ENCODE data around the gene ADISSP.
A peak's percentile ranks its signal among the peaks of the same experiment; 100 is the strongest.

ADISSP gene

DNA sequence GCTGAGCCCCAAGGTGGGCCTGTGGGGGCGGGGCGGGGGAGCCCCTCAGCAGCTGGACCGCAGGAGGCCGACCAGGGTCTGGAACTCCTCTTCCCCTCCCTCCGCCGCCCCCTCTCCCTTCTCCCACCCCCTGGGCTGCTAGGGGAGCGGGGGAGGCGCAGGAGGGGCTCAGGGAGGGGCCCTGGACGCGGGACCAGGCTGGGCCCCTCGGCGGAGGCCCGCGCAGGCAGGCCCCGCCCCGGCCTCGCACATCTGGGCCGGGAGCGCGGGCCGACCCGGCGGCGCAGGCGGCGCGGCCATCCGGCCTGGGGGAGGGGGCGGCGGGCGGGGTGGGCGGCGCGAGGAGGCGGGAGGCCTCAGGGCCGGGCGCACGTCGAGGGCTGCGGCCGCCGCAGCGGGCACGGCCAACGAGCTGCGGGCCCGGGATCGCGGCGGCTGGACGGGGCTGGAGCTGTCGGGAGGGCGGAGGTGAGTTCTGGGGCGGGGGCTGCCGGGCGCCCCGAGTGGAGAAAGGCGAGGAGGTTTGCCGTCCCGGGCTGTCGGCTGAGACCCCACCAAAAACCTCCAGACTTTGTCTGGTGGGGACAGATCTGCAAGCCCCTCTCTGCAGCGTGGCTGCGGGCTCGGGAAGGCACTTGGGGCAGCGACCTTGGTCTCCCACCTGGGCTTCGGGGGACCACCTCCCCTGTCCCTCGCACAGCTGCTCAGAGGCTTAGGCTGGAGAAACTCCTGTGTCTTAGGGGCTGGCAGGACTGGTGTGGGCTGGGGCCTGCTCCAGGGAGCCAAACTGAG is 35.0 kb downstream of the ADISSP start, which contains the start of gene HSPA12B:
HSPA12B (plus strand) TSS at position 359 of the 792 bp plus-strand sequence. CDS start 5,990 bp downstream, outside the sequence.
- intact Hi-C loops (cut with DNase I; ENCODE audit: low total_unique reads), result no loop called here
- H3K27me3 ChIP-seq, result peaks cover 0 to 55% of the 10 kb centered on the region in 2 donors
- DNase-seq, result no peak
- H3K36me3 ChIP-seq, result no peaks in the 10 kb centered on the region
- peak within 1 kb of the TSS; percentile 29 to 41 for H3K4me3 ChIP-seq
- H3K4me1 ChIP-seq, result peaks cover 0 to 5% (median 0%) of the 10 kb centered on the region in 4 donors
- no peaks in the 10 kb centered on the region for H3K9me3 ChIP-seq
- peak within 1 kb of the TSS in 1 of 2 donors; percentile 15 for H3K27ac ChIP-seq
- TF ChIP-seq, protein P1, sequence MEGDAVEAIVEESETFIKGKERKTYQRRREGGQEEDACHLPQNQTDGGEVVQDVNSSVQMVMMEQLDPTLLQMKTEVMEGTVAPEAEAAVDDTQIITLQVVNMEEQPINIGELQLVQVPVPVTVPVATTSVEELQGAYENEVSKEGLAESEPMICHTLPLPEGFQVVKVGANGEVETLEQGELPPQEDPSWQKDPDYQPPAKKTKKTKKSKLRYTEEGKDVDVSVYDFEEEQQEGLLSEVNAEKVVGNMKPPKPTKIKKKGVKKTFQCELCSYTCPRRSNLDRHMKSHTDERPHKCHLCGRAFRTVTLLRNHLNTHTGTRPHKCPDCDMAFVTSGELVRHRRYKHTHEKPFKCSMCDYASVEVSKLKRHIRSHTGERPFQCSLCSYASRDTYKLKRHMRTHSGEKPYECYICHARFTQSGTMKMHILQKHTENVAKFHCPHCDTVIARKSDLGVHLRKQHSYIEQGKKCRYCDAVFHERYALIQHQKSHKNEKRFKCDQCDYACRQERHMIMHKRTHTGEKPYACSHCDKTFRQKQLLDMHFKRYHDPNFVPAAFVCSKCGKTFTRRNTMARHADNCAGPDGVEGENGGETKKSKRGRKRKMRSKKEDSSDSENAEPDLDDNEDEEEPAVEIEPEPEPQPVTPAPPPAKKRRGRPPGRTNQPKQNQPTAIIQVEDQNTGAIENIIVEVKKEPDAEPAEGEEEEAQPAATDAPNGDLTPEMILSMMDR (IDR thresholded peaks at IDR 0.05), result no peak

DNA sequence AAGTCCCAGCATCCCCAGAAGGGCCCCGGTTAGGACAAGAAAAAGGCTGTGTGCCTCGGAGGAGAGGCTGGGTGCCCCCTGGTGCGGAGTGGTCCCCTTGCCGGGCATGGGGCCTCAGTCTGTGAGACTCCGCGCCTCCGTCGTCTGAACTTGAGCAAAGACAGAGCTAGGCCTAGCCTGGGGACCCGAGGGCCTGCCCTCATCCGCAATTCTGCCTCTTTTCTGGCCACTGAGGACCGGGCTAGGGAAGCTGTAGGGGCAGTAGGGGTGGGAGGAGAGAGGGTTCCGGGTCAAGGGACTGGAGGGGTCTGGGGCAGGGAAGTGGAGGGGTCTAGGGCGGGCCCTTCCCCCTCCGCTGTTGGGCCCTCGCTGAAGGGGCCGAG is 35.6 kb downstream of the ADISSP start:
- peak overlapping the region in 1 of 2 donors; percentile 41 for H3K4me3 ChIP-seq
- intact Hi-C loops (cut with DNase I; ENCODE audit: low total_unique reads), result no loop called here
- H3K9me3 ChIP-seq, result no peaks in the 10 kb centered on the region
- TF ChIP-seq, protein P1 (IDR thresholded peaks at IDR 0.05), result no peak
- no peaks in the 10 kb centered on the region for H3K36me3 ChIP-seq
- DNase-seq, result no peak
- peaks cover 0 to 9% (median 0%) of the 10 kb centered on the region in 4 donors for H3K4me1 ChIP-seq
- no peak overlapping the region for H3K27ac ChIP-seq
- peaks cover 0 to 55% of the 10 kb centered on the region in 2 donors for H3K27me3 ChIP-seq

DNA sequence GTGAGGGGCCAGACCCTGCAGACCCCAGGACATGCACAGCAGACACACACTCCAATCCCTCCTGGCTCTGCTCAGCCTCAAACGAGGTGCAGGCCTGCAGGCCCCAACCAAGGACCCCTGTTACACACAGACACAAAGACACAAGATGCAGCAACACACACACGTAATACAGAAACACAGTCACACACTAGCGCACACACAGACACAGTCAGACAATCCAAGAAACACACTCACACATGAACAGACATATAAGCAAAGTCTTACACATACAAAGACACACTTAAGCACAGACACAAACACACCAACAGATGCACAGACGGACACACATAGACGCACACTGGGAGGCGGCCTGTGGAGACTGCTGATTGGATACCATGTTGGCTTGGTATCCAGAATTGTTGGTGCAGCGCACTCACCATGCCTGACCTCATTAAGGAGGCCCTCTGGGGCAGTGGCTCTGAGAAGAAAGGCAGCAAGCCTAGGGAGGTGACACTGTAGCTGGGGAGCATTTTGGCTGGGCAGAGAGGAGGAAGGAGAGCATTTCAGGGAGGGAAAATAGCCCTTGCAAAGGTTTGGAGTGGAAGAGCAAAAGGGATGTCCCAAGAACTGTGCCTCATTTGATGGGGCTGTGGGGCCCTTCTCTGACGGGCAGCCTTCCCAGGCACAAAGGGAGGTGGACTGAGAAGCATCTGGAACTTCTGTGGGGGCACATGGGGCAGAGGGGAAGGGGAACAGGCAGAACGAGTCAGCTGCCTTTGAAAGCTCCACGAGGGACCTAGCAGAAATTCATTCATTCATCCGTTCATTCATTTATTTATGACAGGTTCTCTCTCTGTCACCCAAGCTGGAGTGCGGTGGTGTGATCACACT is 36.5 kb downstream of the ADISSP start:
- no peak for DNase-seq

DNA sequence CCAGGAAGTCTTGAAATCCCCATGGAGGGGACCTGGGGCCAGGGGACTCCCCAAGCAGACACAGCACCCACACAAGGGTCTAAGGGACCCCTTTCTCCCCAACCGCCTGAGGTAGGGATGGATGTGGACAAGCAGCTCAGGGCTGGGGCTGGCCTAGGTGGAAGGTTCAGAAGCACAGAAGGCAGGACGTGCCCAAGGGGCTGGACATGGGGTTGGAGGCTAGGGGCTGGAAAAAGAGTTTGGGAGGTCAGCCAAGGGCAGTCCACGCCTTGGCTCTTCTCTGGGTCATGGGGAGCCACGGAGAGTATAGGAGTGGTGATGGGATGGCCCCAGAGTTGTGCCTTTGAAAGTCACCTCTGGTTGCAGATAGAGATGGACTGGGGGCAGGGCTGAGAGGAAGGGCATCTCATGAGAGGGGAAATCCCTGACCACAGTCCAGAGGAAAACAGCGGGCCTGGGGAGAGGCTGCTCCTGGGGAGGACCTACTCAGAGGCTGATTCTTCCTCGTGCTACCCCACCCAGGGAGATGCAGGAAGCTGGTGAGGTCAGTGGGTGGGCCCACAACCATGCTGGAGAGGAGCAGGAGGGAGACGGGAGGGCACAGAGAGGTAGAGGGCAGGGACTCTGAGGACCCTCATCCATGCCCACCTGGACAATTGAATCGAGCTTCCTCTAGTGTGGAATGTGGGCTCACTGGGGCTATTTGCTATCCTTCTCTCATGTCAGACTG is 37.6 kb downstream of the ADISSP start:
- Histone ChIP-seq H3K27me3 (peaks cover 0 to 62% of the 10 kb centered on the region in 2 donors), H3K4me1 (peaks cover 0 to 9% (median 0%) of the 10 kb centered on the region in 4 donors), H3K9me3 (no peaks in the 10 kb centered on the region), H3K36me3 (no peaks in the 10 kb centered on the region), H3K27ac (no peak overlapping the region), H3K4me3 (no peak overlapping the region)
- intact Hi-C loops (cut with DNase I; ENCODE audit: low total_unique reads), result no loop called here
- DNase-seq, result no peak
- TF ChIP-seq, protein P1 (IDR thresholded peaks at IDR 0.05), result no peak

More for the DNA sequence above, 36.5 kb downstream of the ADISSP start:
- Histone ChIP-seq H3K27ac (no peak overlapping the region), H3K9me3 (no peaks in the 10 kb centered on the region), H3K4me3 (no peak overlapping the region), H3K4me1 (peaks cover 0 to 9% (median 0%) of the 10 kb centered on the region in 4 donors), H3K27me3 (peaks cover 0 to 55% of the 10 kb centered on the region in 2 donors), H3K36me3 (no peaks in the 10 kb centered on the region)
- TF ChIP-seq, protein P1 (IDR thresholded peaks at IDR 0.05), result no peak
- intact Hi-C loops (cut with DNase I; ENCODE audit: low total_unique reads), result no loop called here

DNA sequence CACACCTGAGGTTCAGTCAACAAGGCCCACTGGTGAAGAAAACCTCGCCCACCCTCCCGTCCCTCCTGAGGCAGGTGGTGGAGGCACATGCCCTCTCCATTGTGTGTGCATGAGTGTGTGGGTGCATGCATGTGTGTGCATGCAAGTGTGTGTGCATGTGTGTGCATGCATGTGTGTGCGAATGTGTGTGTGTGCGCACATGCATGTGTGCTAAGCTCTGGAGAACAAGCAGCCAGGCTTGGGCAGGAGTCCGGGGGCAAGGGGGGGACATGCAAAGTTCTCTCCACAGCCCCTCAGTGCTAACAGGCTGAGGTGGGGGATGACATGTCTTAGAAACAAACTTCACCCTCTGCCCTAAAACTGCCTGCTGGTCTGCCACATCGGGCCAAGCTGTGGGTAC is 38.2 kb downstream of the ADISSP start:
- TF ChIP-seq, protein P1 (IDR thresholded peaks at IDR 0.05), result no peak
- no peak for DNase-seq
- H3K9me3 ChIP-seq, result no peaks in the 10 kb centered on the region
- H3K4me3 ChIP-seq, result no peak overlapping the region
- H3K4me1 ChIP-seq, result peaks cover 0 to 9% (median 0%) of the 10 kb centered on the region in 4 donors
- intact Hi-C loops (cut with DNase I; ENCODE audit: low total_unique reads), result no loop called here
- no peaks in the 10 kb centered on the region for H3K36me3 ChIP-seq
- peaks cover 0 to 62% of the 10 kb centered on the region in 2 donors for H3K27me3 ChIP-seq
- H3K27ac ChIP-seq, result no peak overlapping the region
